Stimulated activated CD8-positive, alpha-beta memory T cell treated with anti-CD3 and anti-CD28 coated beads, Interleukin-4, amount 100 ng/mL, for 4 hours (primary cell): ENCODE measurements around the gene WWOX.

ENCODE experiments used
- DNase-seq, 2 donors: peaks; one replicate each; pipeline ENCODE4 v3.0.0-alpha.2; 2020; ENCODE audit warnings: low read depth in 2 of 2, low spot score in 1 of 2

Gene WWOX

GRCh38 chr16:78326731-78327130 lies 227.3 kb downstream of the WWOX start:
- DNase-seq, result no peak

- DNase-seq, result no peak
Measured at GRCh38 chr16:78331731-78332130, 232.3 kb downstream of the WWOX start.

- no peak for DNase-seq
Measured at GRCh38 chr16:78333808-78334207, 234.4 kb downstream of the WWOX start.

GRCh38 chr16:78340590-78340989 lies 241.1 kb downstream of the WWOX start:
- no peak for DNase-seq

- DNase-seq, result no peak
Measured at GRCh38 chr16:78348068-78348467, 248.6 kb downstream of the WWOX start.

GRCh38 chr16:78348886-78349285 lies 249.4 kb downstream of the WWOX start:
- no peak for DNase-seq

GRCh38 chr16:78352184-78352583 lies 252.7 kb downstream of the WWOX start:
- no peak for DNase-seq

- DNase-seq, result no peak
Measured at GRCh38 chr16:78353640-78354275, 254.3 kb downstream of the WWOX start.

- DNase-seq, result no peak
Measured at GRCh38 chr16:78362524-78363135, 263.2 kb downstream of the WWOX start.

- DNase-seq, result no peak
Measured at GRCh38 chr16:78363843-78364555, 264.5 kb downstream of the WWOX start.

GRCh38 chr16:78364556-78364880 lies 265.1 kb downstream of the WWOX start:
- no peak for DNase-seq

- DNase-seq, result no peak
Measured at GRCh38 chr16:78365366-78365765, 265.9 kb downstream of the WWOX start.

- DNase-seq, result no peak
Measured at GRCh38 chr16:78368121-78369102, 269.0 kb downstream of the WWOX start.

GRCh38 chr16:78372277-78372676 lies 272.8 kb downstream of the WWOX start:
- no peak for DNase-seq

GRCh38 chr16:78375055-78375679 lies 275.7 kb downstream of the WWOX start:
- no peak for DNase-seq

- no peak for DNase-seq
Measured at GRCh38 chr16:78376452-78376851, 277.0 kb downstream of the WWOX start.

- no peak for DNase-seq
Measured at GRCh38 chr16:78377312-78377711, 277.9 kb downstream of the WWOX start.

- no peak for DNase-seq
Measured at GRCh38 chr16:78381060-78381459, 281.6 kb downstream of the WWOX start.

- no peak for DNase-seq
Measured at GRCh38 chr16:78383118-78383517, 283.7 kb downstream of the WWOX start.

- no peak for DNase-seq
Measured at GRCh38 chr16:78385086-78385805, 285.8 kb downstream of the WWOX start.
